Smooth muscle cell (in vitro differentiated cells): ENCODE measurements around the gene HMGCR. TPM values are rescaled to one million over a fixed set of nuclear protein-coding genes. Genes with fewer than 3 reads are reported as not detected.

Experiments
- DNase-seq: peaks from one replicate; lab custom pipeline; 2025; ENCODE audit not compliant: unreplicated experiment; lab: John Stamatoyannopoulos, UW
- H2AFZ ChIP-seq: fragments of 200-600 bp; sonication (generic); 2 replicates; pipeline ENCODE4 v1.6.0; 2016; ENCODE audit warnings: antibody characterized with exemption, low read depth, mild to moderate bottlenecking
- H3F3A ChIP-seq: fragments of 200-600 bp; sonication (generic); 2 replicates; pipeline ENCODE4 v1.6.0; 2017; ENCODE audit warnings: antibody characterized with exemption, low read depth
- H3K27ac ChIP-seq: fragments of 200-600 bp; sonication (generic); 2 replicates; pipeline ENCODE4 v1.5.1; 2016; ENCODE audit warnings: low read depth, mild to moderate bottlenecking
- H3K27me3 ChIP-seq: fragments of 200-600 bp; sonication (generic); 2 replicates; pipeline ENCODE4 v1.6.1; 2016; ENCODE audit warnings: low read depth, mild to moderate bottlenecking
- H3K36me3 ChIP-seq: fragments of 200-600 bp; sonication (generic); 2 replicates; pipeline ENCODE4 v1.5.1; 2016; ENCODE audit warnings: low read depth
- H3K4me1 ChIP-seq: fragments of 200-600 bp; sonication (generic); 2 replicates; pipeline ENCODE4 v1.5.1; 2016; ENCODE audit warnings: low read depth
- H3K4me2 ChIP-seq: fragments of 200-600 bp; sonication (generic); 2 replicates; pipeline ENCODE4 v1.6.0; 2016; ENCODE audit warnings: mild to moderate bottlenecking
- H3K4me3 ChIP-seq: fragments of 200-600 bp; sonication (generic); 2 replicates; pipeline ENCODE4 v1.5.1; 2016; ENCODE audit warnings: mild to moderate bottlenecking
- H3K79me2 ChIP-seq: fragments of 200-600 bp; sonication (generic); 2 replicates; pipeline ENCODE4 v1.6.0; 2016; ENCODE audit warnings: low read depth, mild to moderate bottlenecking
- H3K9ac ChIP-seq: fragments of 200-600 bp; sonication (generic); 2 replicates; pipeline ENCODE4 v1.6.0; 2016; ENCODE audit warnings: low read depth
- H3K9me3 ChIP-seq: fragments of 200-600 bp; sonication (generic); replicated peaks from 2 replicates; pipeline ENCODE4 v1.5.1; 2016; ENCODE audit warnings: low read depth
- H4K20me1 ChIP-seq: fragments of 200-600 bp; sonication (generic); 2 replicates; pipeline ENCODE4 v1.6.0; 2016; ENCODE audit warnings: low read depth
- CTCF ChIP-seq: fragments of 200-600 bp; sonication (generic); IDR thresholded peaks from 2 replicates; pipeline ENCODE4 v1.5.1; 2017; ENCODE audit warnings: borderline replicate concordance, mild to moderate bottlenecking, antibody characterized with exemption; ENCODE audit not compliant: insufficient read depth, poor library complexity, severe bottlenecking
- WGBS: methylation state at CpG from one replicate; pipeline ENCODE4 v1.1.7; 2016; ENCODE audit warnings: low lambda C conversion rate; 5-methylcytosine and 5-hydroxymethylcytosine counted together
- polyA plus RNA-seq: library from polyadenylated mRNA; unstranded; fragments of >200 nt; fragmentation: Nextera tagmentation; extraction: Ambion mirVana; gene quantifications from 2 replicates; pipeline ENCODE4 v1.2.1, GENCODE V29; 2016
- total RNA-seq: library from RNA; depleted of rRNA; stranded (reverse); fragments of >200 nt; gene quantifications from 2 replicates; pipeline ENCODE4 v1.2.3, GENCODE V29; 2014

Gene HMGCR
- total and polyA plus RNA-seq, 2 experiments from 2014 or later, result 72.3 to 160 TPM

GRCh38 chr5:75363111-75363510 is 26.1 kb downstream of the HMGCR start:
- H3K27ac ChIP-seq, result no peak overlapping the region
- H3K9ac ChIP-seq, result no peak overlapping the region
- H3K4me3 ChIP-seq, result no peak overlapping the region
- H3K36me3 ChIP-seq, result peaks cover 20% of the 10 kb centered on the region
- H3K9me3 ChIP-seq, result no peaks in the 10 kb centered on the region
- peaks cover 37% of the 10 kb centered on the region for H3F3A ChIP-seq
- H3K4me1 ChIP-seq, result no peaks in the 10 kb centered on the region
- no peak overlapping the region for H2AFZ ChIP-seq
- H3K27me3 ChIP-seq, result no peaks in the 10 kb centered on the region
- H4K20me1 ChIP-seq, result peaks cover 46% of the 10 kb centered on the region
- DNase-seq, result no peak
- no peaks in the 10 kb centered on the region for H3K79me2 ChIP-seq
- no peak for TF ChIP-seq CTCF
- WGBS, result 82% methylated on average over 5 of the region's 5 CpGs
- H3K4me2 ChIP-seq, result no peak overlapping the region

GRCh38 chr5:75363726-75364495 is 26.9 kb downstream of the HMGCR start:
- H3K27me3 ChIP-seq, result no peaks in the 10 kb centered on the region
- no peak overlapping the region for H3K27ac ChIP-seq
- H3K9me3 ChIP-seq, result no peaks in the 10 kb centered on the region
- H3K36me3 ChIP-seq, result peaks cover 18% of the 10 kb centered on the region
- H3K4me1 ChIP-seq, result no peaks in the 10 kb centered on the region
- H3K4me2 ChIP-seq, result no peak overlapping the region
- H3K9ac ChIP-seq, result no peak overlapping the region
- 90% methylated on average over 8 of the region's 8 CpGs for WGBS
- no peaks in the 10 kb centered on the region for H3K79me2 ChIP-seq
- DNase-seq, result no peak
- H2AFZ ChIP-seq, result no peak overlapping the region
- peaks cover 38% of the 10 kb centered on the region for H4K20me1 ChIP-seq
- no peak overlapping the region for H3K4me3 ChIP-seq
- no peak for TF ChIP-seq CTCF
- H3F3A ChIP-seq, result peaks cover 43% of the 10 kb centered on the region

GRCh38 chr5:75364571-75365280 is 27.7 kb downstream of the HMGCR start:
- Histone ChIP-seq H4K20me1 (peaks cover 30% of the 10 kb centered on the region), H3K79me2 (no peaks in the 10 kb centered on the region), H3F3A (peaks cover 40% of the 10 kb centered on the region), H3K27me3 (no peaks in the 10 kb centered on the region), H3K9me3 (no peaks in the 10 kb centered on the region), H3K4me1 (no peaks in the 10 kb centered on the region), H3K27ac (no peak overlapping the region), H3K4me2 (no peak overlapping the region), H3K4me3 (no peak overlapping the region), H3K36me3 (peaks cover 10% of the 10 kb centered on the region), H3K9ac (no peak overlapping the region), H2AFZ (no peak overlapping the region)
- TF ChIP-seq CTCF, result no peak
- no peak for DNase-seq
- WGBS, result 90% methylated on average over 7 of the region's 7 CpGs
